Trophoblast cell (in vitro differentiated cells and primary cell): ENCODE data around the gene RP9.

Experiments used
- DNase-seq, 2 donors: peaks; one replicate each; pipeline ENCODE4 v3.0.0-alpha.2; 2016
- H2AFZ ChIP-seq: 2 replicates; pipeline ENCODE4 v1.6.1; 2013; ENCODE audit warnings: low read length, moderate library complexity, mild to moderate bottlenecking; ENCODE audit not compliant: insufficient read depth, poor library complexity
- H2AK5ac ChIP-seq: 2 replicates; pipeline ENCODE4 v1.6.1; 2013; ENCODE audit warnings: mild to moderate bottlenecking, low read length
- H2BK120ac ChIP-seq: 2 replicates; pipeline ENCODE4 v1.6.1; 2013; ENCODE audit warnings: low read length, mild to moderate bottlenecking, moderate library complexity; ENCODE audit not compliant: insufficient read depth, poor library complexity
- H2BK12ac ChIP-seq: 2 replicates; pipeline ENCODE4 v1.6.1; 2013; ENCODE audit warnings: mild to moderate bottlenecking, low read length, moderate library complexity
- H2BK5ac ChIP-seq: 2 replicates; pipeline ENCODE4 v1.6.1; 2013; ENCODE audit warnings: low read length, low read depth, moderate library complexity, mild to moderate bottlenecking; ENCODE audit not compliant: poor library complexity
- H3K14ac ChIP-seq: 2 replicates; pipeline ENCODE4 v1.6.1; 2013; ENCODE audit warnings: mild to moderate bottlenecking, low read length
- H3K18ac ChIP-seq: 2 replicates; pipeline ENCODE4 v1.6.1; 2013; ENCODE audit warnings: mild to moderate bottlenecking, low read length
- H3K23ac ChIP-seq: 2 replicates; pipeline ENCODE4 v1.6.1; 2013; ENCODE audit warnings: low read length
- H3K27ac ChIP-seq: 2 replicates; pipeline ENCODE4 v1.5.1; 2013; ENCODE audit warnings: low read depth, mild to moderate bottlenecking, inconsistent platforms, low read length, moderate library complexity
- H3K27me3 ChIP-seq: 2 replicates; pipeline ENCODE4 v1.6.1; 2013; ENCODE audit warnings: inconsistent platforms, mild to moderate bottlenecking, low read length, moderate library complexity; ENCODE audit not compliant: insufficient read depth
- H3K36me3 ChIP-seq, 2 experiments: 1 replicate in 1 of 2; 2 replicates in 1 of 2; pipeline ENCODE4 v1.6.1; 2013; ENCODE audit warnings: low read length in 2 of 2, mild to moderate bottlenecking in 2 of 2, moderate library complexity in 1 of 2; ENCODE audit not compliant: insufficient read depth in 2 of 2, control insufficient read depth in 1 of 2
- H3K4ac ChIP-seq: 2 replicates; pipeline ENCODE4 v1.6.1; 2013; ENCODE audit warnings: low read depth, mild to moderate bottlenecking, low read length, moderate library complexity
- H3K4me1 ChIP-seq, 2 experiments: 1 replicate in 1 of 2; 2 replicates in 1 of 2; pipeline ENCODE4 v1.6.1; 2013; ENCODE audit warnings: low read length in 2 of 2, mild to moderate bottlenecking in 2 of 2, moderate library complexity in 1 of 2; ENCODE audit not compliant: insufficient read depth in 2 of 2, control insufficient read depth in 1 of 2
- H3K4me2 ChIP-seq: 2 replicates; pipeline ENCODE4 v1.6.1; 2013; ENCODE audit warnings: inconsistent platforms, mild to moderate bottlenecking, low read length, moderate library complexity
- H3K4me3 ChIP-seq: 2 replicates; pipeline ENCODE4 v1.5.1; 2013; ENCODE audit warnings: mild to moderate bottlenecking, low read depth, low read length, inconsistent platforms
- H3K79me1 ChIP-seq: one replicate; pipeline ENCODE4 v1.6.1; 2013; ENCODE audit warnings: low read length
- H3K79me2 ChIP-seq: 2 replicates; pipeline ENCODE4 v1.6.1; 2013; ENCODE audit warnings: low read length, mild to moderate bottlenecking; ENCODE audit not compliant: control insufficient read depth, insufficient read depth, poor library complexity
- H3K9ac ChIP-seq: 2 replicates; pipeline ENCODE4 v1.6.1; 2013; ENCODE audit warnings: mild to moderate bottlenecking, low read length
- H3K9me3 ChIP-seq: 2 replicates; pipeline ENCODE4 v1.6.1; 2013; ENCODE audit warnings: low read depth, mild to moderate bottlenecking, control low read depth, inconsistent platforms, low read length; ENCODE audit not compliant: insufficient read depth
- H4K12ac ChIP-seq: 2 replicates; pipeline ENCODE4 v1.6.1; 2013; ENCODE audit warnings: low read depth, mild to moderate bottlenecking, low read length, moderate library complexity
- H4K8ac ChIP-seq: 2 replicates; pipeline ENCODE4 v1.6.1; 2013; ENCODE audit warnings: low read depth, mild to moderate bottlenecking, low read length, moderate library complexity
- H4K91ac ChIP-seq: one replicate; pipeline ENCODE4 v1.6.1; 2013; ENCODE audit warnings: low read depth, mild to moderate bottlenecking, low read length, moderate library complexity
- WGBS: extraction: QIAGEN DNeasy Blood & Tissue Kit; methylation state at CpG from one replicate; pipeline ENCODE4 v1.1.7; 2013; ENCODE audit warnings: missing lambda C conversion rate; ENCODE audit not compliant: insufficient read length, insufficient coverage; ENCODE audit errors: extremely low coverage; 5-methylcytosine and 5-hydroxymethylcytosine counted together

The RP9 gene

GRCh38 chr7:33107136-33108066 lies 1.8 kb downstream of the RP9 start:
- Histone ChIP-seq H3K4ac (no peak overlapping the region), H3K79me2 (peaks cover 9% of the 10 kb centered on the region), H3K14ac (no peak overlapping the region), H2BK12ac (no peak overlapping the region), H4K8ac (no peak overlapping the region), H3K4me1 (peaks cover 0 to 2% of the 10 kb centered on the region in 2 experiments), H3K4me2 (peak overlapping the region; percentile 96), H4K12ac (no peak overlapping the region), H2AFZ (no peak overlapping the region), H3K27ac (no peak overlapping the region), H2BK5ac (no peak overlapping the region), H3K9me3 (no peaks in the 10 kb centered on the region), H3K9ac (no peak overlapping the region), H3K18ac (no peak overlapping the region), H2AK5ac (no peak overlapping the region), H3K4me3 (no peak overlapping the region), H3K79me1 (peaks cover 3% of the 10 kb centered on the region), H3K23ac (no peak overlapping the region), H3K36me3 (peaks cover 7 to 10% of the 10 kb centered on the region in 2 experiments), H2BK120ac (no peak overlapping the region), H3K27me3 (no peaks in the 10 kb centered on the region), H4K91ac (no peak overlapping the region)
- no CpG with 5 or more reads among the region's 7 CpGs for WGBS
- peak in 1 of 2 donors; percentile 21 for DNase-seq

GRCh38 chr7:33101906-33102305 lies 7.3 kb downstream of the RP9 start:
- Histone ChIP-seq H3K27me3 (no peaks in the 10 kb centered on the region), H2AK5ac (no peak overlapping the region), H3K27ac (no peak overlapping the region), H3K9ac (no peak overlapping the region), H3K4me3 (no peak overlapping the region), H2BK5ac (no peak overlapping the region), H3K79me1 (no peaks in the 10 kb centered on the region), H3K4ac (no peak overlapping the region), H3K4me1 (no peaks in the 10 kb centered on the region), H4K12ac (no peak overlapping the region), H3K36me3 (peaks cover 25 to 30% of the 10 kb centered on the region in 2 experiments), H3K18ac (no peak overlapping the region), H3K23ac (no peak overlapping the region), H3K14ac (no peak overlapping the region), H3K4me2 (no peak overlapping the region), H4K91ac (no peak overlapping the region), H4K8ac (no peak overlapping the region), H2BK12ac (no peak overlapping the region), H3K79me2 (peaks cover 2% of the 10 kb centered on the region), H2BK120ac (no peak overlapping the region), H2AFZ (no peak overlapping the region), H3K9me3 (no peaks in the 10 kb centered on the region)
- no peak for DNase-seq
- WGBS = no CpG with 5 or more reads among the region's 3 CpGs

- no peak overlapping the region for H3K4ac ChIP-seq
- no peak overlapping the region for H2BK12ac ChIP-seq
- DNase-seq = no peak
- no CpG with 5 or more reads among the region's 3 CpGs for WGBS
- no peak overlapping the region for H3K23ac ChIP-seq
- H3K9me3 ChIP-seq = no peaks in the 10 kb centered on the region
- no peak overlapping the region for H3K14ac ChIP-seq
- H3K79me1 ChIP-seq = no peaks in the 10 kb centered on the region
- no peak overlapping the region for H2AFZ ChIP-seq
- H2AK5ac ChIP-seq = no peak overlapping the region
- H4K8ac ChIP-seq = no peak overlapping the region
- H2BK120ac ChIP-seq = no peak overlapping the region
- H2BK5ac ChIP-seq = no peak overlapping the region
- peaks cover 29 to 38% of the 10 kb centered on the region in 2 experiments for H3K36me3 ChIP-seq
- no peak overlapping the region for H3K18ac ChIP-seq
- no peak overlapping the region for H3K4me3 ChIP-seq
- H3K27me3 ChIP-seq = no peaks in the 10 kb centered on the region
- H3K9ac ChIP-seq = no peak overlapping the region
- H3K4me2 ChIP-seq = no peak overlapping the region
- H4K91ac ChIP-seq = no peak overlapping the region
- no peak overlapping the region for H4K12ac ChIP-seq
- peaks cover 2% of the 10 kb centered on the region for H3K79me2 ChIP-seq
- no peak overlapping the region for H3K27ac ChIP-seq
- H3K4me1 ChIP-seq = no peaks in the 10 kb centered on the region
Measured at GRCh38 chr7:33100770-33101169, 8.4 kb downstream of the RP9 start.

- no peak overlapping the region for H2AK5ac ChIP-seq
- no CpG with 5 or more reads among the region's 4 CpGs for WGBS
- H3K4me3 ChIP-seq = no peak overlapping the region
- no peaks in the 10 kb centered on the region for H3K79me1 ChIP-seq
- H3K4me2 ChIP-seq = no peak overlapping the region
- no peak overlapping the region for H2BK12ac ChIP-seq
- no peak overlapping the region for H3K4ac ChIP-seq
- DNase-seq = no peak
- no peaks in the 10 kb centered on the region for H3K9me3 ChIP-seq
- no peak overlapping the region for H3K27ac ChIP-seq
- H4K12ac ChIP-seq = no peak overlapping the region
- no peaks in the 10 kb centered on the region for H3K4me1 ChIP-seq
- no peak overlapping the region for H2BK5ac ChIP-seq
- no peak overlapping the region for H4K8ac ChIP-seq
- no peak overlapping the region for H3K9ac ChIP-seq
- H3K79me2 ChIP-seq = peaks cover 2% of the 10 kb centered on the region
- H2AFZ ChIP-seq = no peak overlapping the region
- no peak overlapping the region for H3K23ac ChIP-seq
- no peak overlapping the region for H3K14ac ChIP-seq
- H2BK120ac ChIP-seq = no peak overlapping the region
- no peaks in the 10 kb centered on the region for H3K27me3 ChIP-seq
- H3K18ac ChIP-seq = no peak overlapping the region
- no peak overlapping the region for H4K91ac ChIP-seq
- H3K36me3 ChIP-seq = peaks cover 34 to 42% of the 10 kb centered on the region in 2 experiments
Measured at GRCh38 chr7:33099154-33099940, 9.9 kb downstream of the RP9 start.
